HG02852 (cell line): ENCODE measurements around the gene SEPHS2.
"Not testable (repeated sequence)": the region's sequence is repeated elsewhere in the genome, so short reads cannot be mapped to it uniquely, and the experiment has no call there.

Source experiments
- ATAC-seq: cut with Tn5 transposase; IDR thresholded peaks from one replicate; pipeline ENCODE4 v1.9.1; 2021; ENCODE audit warnings: mild to moderate bottlenecking, moderate library complexity; ENCODE audit not compliant: unreplicated experiment

SEPHS2 gene

DNA sequence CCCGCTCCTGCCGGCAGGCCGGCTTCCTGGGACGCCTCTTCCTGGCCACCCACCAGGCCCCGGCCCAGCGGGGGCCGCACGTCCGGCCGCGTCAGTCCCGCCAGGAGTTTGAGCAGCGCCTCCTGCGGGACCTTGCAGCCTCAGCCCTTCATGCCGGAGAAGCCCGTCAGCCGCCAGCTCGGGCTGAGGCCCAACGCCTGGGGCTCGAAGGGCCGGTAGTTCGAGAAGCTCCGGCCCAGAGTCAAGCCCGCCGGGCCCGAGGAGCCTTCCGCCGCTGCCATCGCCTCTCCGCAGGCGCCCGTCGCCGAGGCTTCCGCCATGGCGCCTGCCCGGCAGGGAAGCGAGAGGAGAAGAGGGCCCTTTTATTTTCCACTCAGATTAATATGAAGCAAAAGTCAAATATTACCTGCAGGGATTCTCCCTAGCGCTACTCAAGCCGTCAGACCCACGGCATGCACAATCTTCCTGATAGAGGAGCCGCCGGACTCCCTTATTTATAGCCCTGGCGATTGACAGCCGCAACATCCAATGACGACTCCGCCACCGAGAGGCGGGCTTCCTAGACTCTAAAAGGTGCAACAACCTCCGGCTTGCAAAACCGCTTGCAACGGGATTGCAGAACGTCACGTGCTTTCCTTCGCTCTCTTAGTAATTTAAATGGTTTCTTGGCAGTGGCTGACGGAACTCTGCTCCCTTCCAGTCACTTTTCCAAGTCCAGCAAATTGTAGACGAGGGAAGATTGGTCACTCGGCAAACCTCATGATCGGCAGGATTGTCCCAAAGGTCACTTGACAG lies at the start of gene SEPHS2:
SEPHS2 (minus strand) TSS at position 467 of the 795 bp plus-strand sequence; CDS start at position 320, 147 bp downstream.
- peak; percentile 91 for ATAC-seq

GRCh38 chr16:30494709-30495108 lies 49.0 kb upstream of the SEPHS2 start:
- ATAC-seq = no peak

DNA sequence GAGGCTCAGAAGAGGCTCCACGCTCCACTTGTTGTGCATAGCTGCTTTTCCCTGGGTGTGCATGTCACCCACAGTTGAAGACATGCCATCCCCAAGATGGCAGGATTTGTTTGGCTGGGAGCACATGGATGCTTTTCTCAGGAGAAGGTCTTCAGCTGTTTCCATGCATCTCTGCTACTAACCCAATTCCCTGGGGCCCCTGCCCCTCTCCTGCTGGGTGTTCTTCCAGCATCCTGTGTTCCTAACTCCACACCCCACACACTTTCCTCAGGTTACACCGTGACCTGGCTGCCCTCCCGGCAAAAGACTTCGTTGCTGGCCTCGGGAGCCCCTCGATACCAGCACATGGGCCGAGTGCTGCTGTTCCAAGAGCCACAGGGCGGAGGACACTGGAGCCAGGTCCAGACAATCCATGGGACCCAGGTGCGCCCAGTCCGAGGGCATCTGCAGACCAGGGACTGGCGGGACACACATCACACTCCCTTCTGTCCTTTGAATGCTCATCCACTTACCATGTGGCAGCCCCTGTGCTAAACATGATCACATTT lies 48.3 kb upstream of the SEPHS2 start:
- ATAC-seq = no peak

GRCh38 chr16:30491744-30492308 lies 46.2 kb upstream of the SEPHS2 start:
- ATAC-seq = no peak

DNA sequence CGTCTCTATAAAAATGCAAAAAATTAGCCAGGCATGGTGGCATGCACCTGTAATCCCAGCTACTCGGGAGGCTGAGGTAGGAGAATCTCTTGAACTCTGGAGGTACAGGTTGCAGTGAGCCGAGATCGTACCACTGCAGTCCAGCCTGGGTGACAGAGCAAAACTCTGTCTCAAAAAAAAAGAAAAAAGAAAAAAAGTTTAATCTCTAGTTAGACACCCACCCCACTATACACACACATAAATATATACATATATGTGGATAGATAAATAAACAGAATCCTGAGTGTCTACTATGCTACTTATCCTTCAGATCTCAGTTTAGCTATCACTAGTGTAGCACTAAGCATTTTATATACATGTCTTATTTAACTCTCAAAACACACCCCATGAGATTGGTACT lies 45.6 kb upstream of the SEPHS2 start:
- no peak for ATAC-seq

DNA sequence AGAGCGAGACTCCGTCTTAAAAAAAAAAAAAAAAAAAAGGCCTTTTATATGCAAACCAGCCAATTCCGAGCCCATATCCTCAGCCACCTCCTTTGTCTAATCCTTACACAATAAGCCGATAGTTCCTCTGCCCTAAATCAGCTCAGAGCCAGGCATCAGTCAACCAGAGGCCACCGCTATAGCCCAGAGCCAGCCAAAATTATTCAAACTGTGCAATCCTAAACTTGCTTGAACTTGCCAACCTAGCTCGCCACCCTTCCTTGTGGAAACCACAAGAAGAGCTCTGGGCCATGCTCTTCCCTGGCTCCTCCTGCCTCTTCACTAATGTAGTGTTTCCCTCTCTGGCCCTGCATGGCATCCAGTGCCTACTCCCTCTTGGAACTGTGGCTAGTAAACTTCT lies 44.5 kb upstream of the SEPHS2 start:
- no peak for ATAC-seq

DNA sequence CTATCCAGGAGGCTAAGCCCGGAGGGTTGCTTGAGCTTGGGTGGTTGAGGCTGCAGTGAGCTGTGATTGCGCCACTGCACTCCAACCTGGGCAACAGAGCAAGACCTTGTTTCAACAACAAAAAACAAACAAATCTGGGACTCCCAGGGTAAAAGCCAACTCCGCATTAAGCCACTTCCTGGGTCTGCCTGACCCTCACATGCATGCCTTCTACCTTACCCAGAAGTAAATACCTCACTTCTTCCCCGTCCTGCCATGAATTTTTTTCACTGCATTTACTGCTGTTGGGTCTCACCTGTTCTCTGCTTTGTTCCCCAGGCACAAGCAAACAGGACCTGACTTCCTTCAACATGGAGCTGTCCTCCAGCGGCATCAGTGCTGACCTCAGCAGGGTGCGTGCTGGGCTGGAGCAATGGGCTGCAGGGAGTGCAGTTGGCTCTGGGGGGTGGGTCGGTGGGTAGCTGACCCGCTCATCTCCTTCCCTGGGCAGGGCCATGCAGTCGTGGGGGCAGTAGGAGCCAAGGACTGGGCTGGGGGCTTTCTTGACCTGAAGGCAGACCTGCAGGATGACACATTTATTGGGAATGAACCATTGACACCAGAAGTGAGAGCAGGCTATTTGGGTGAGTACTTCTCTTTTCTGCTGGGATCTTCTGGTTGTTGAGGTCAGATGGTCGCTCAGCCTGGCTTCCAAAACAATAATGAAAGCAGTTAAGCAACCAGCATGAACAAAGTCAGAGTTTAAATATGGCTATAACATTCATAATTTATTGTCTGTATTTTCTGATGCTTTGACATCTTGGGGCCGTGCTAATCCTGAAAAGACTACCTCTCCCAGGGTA lies 43.3 kb upstream of the SEPHS2 start:
- ATAC-seq = no peak

DNA sequence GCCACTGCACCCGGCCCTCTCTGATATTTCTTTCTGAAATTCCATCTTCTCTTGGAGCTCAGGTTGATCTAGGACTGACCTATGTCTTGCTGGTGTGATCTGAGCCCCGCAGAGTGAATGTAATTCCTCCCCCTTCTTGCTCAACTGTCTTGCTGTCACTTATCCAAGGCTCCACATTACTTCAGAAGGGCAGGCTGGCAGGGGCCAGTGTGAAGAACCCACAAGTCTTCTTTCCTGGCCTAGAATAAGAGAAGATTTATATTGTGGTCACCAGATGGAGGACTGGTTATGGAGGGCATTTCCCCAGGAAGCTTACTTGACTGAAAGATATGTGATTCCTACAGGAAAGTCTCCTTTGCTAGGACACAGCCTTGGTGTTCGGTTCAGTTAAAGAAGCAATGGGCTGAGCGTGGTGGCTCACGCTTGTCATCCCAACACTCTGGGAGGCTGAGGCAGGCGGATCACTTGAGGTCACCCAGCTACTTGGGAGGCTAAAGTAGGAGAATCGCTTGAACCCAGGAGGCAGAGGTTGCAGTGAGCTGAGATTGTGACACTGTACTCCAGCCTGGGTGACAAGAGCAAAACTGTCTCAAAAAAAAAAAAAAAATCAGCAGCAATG lies 40.3 kb upstream of the SEPHS2 start:
- no peak for ATAC-seq

DNA sequence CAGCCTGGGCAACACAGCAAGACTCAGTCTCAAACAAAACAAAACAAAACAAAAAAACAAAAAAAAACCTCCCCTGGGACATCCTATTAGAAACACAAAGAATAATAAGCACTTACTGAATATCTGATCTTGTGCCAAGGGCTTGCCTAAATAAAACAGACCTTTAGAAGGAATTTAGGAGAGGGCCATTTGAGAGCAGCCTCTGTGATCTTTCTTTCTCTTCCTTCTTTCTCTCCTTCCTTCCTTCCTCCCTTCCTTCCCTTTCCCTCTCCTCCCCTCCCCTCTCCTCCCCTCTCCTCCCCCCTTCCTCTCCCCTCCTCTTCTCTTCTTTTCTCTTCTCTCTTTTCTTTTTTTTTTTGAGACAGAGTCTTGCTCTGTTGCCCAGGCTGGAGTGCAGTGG lies 39.2 kb upstream of the SEPHS2 start:
- ATAC-seq = no peak

- ATAC-seq = no peak
These were observed 36.7 kb upstream of the SEPHS2 start for GRCh38 chr16:30482366-30482765.

DNA sequence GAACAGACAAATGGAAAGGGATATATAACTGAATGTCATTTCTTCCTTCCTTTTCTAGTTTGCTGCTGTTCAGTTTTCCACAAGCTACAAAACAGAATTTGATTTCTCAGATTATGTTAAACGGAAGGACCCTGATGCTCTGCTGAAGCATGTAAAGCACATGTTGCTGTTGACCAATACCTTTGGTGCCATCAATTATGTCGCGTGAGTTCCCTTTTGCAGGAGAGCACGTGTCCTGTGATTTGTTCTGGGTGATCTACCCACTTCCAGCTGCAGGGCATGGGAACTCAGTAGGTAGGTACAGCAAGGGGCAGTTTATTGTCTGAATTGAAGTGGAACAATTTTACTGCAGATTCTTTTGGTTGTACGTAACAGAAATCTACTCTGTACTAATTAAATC lies 35.7 kb upstream of the SEPHS2 start:
- ATAC-seq = no peak

- ATAC-seq = no peak
These were observed 33.2 kb upstream of the SEPHS2 start for GRCh38 chr16:30478766-30479478.

- ATAC-seq = not testable (repeated sequence)
These were observed 32.1 kb upstream of the SEPHS2 start for GRCh38 chr16:30477773-30478172.

- no peak for ATAC-seq
These were observed 31.3 kb upstream of the SEPHS2 start for GRCh38 chr16:30476991-30477390.

GRCh38 chr16:30474684-30475083 lies 29.0 kb upstream of the SEPHS2 start:
- no peak for ATAC-seq

DNA sequence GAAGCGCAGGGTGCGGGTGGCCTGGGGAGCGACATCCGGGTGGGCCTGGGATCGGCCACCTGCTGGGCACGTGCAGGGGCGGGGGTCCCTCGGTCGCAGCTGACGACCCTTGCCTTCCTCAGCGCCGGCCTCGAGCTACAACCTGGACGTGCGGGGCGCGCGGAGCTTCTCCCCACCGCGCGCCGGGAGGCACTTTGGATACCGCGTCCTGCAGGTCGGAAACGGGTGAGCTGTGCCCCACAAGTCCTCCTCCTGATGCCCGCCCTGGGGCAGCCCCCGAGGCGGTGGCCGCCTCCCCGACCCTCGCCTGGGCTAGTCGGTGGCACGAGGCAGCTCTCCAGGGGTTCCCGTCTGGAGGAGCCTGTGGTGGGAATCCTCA lies 28.4 kb upstream of the SEPHS2 start:
- no peak for ATAC-seq

GRCh38 chr16:30473231-30474073 lies 27.8 kb upstream of the SEPHS2 start:
- ATAC-seq = no peak

GRCh38 chr16:30472328-30472942 lies 26.8 kb upstream of the SEPHS2 start, which contains the start of gene ITGAL:
ITGAL (plus strand) TSS chr16:30472742; CDS start chr16:30472838, 96 bp downstream.
- ATAC-seq = peak; percentile 45

DNA sequence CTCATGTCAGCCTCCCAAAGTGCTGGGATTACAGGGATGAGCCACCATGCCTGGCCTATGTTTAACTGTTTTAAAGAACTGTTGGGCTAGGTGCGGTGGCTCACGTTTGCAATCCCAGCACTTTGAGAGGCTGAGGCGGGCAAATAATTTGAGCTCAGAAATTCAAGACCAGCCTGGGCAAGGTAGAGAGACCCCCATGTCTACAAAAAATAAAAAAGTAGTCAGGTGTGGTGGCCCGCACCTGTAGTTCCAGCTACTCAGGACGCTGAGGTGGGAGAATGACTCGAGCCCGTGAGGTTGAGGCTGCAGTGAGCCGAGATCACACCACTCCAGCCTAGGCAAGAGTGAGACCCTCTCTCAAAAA lies 24.9 kb upstream of the SEPHS2 start:
- no peak for ATAC-seq
